ENCODE data around the gene SRP9.

SRP9 gene

DNA sequence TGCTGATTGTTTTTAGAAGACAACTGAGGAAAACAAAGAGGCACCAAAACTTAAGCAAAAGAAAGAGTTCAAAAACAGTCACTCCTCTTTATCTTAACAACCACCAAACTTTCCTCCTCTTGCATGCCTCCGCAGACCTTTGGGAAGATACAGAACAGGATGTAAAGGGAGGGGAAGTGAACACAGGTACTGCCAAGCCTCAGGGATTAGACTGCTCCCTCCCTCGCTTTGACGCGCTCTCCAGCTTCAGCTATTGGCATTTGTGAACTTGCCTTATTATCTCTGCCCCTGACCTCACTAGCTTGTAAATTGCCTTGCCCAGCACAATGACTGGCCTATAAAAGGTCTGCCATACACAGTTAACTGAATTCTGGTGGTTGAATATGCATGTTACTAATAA, 4.8 kb upstream of the SRP9 start:
- Histone ChIP-seq H3K4me2 (ENCODE audit: low read depth, low read length, poor library complexity, severe bottlenecking) (no peak overlapping the region), H3K27me3 (ENCODE audit: low read length) (no peaks in the 10 kb centered on the region), H3K79me2 (ENCODE audit: insufficient read depth, low read length) (peaks cover under 1% of the 10 kb centered on the region), H3K36me3 (ENCODE audit: low read length) (no peaks in the 10 kb centered on the region), H4K20me1 (ENCODE audit: low read depth, low read length) (no peaks in the 10 kb centered on the region), H3K9me3 (ENCODE audit: insufficient read depth, low read length) (no peaks in the 10 kb centered on the region), H3K27ac (ENCODE audit: low read depth, low read length) (no peak overlapping the region), H3F3A (ENCODE audit: insufficient read depth) (no peaks in the 10 kb centered on the region), H3K4me3 (ENCODE audit: insufficient read depth, low read length, poor library complexity, severe bottlenecking) (no peak overlapping the region), H3K9me2 (replicated peaks; ENCODE audit: insufficient read depth, low read length) (no peaks in the 10 kb centered on the region), H2AFZ (ENCODE audit: low read depth, low read length, severe bottlenecking) (no peak overlapping the region), H3K9ac (ENCODE audit: low read length) (no peak overlapping the region)
- TF ChIP-seq EZH2phosphoT487 (conservative IDR thresholded peaks at IDR 0.05; ENCODE audit: low read length): no peak
- TF ChIP-seq, protein P1, sequence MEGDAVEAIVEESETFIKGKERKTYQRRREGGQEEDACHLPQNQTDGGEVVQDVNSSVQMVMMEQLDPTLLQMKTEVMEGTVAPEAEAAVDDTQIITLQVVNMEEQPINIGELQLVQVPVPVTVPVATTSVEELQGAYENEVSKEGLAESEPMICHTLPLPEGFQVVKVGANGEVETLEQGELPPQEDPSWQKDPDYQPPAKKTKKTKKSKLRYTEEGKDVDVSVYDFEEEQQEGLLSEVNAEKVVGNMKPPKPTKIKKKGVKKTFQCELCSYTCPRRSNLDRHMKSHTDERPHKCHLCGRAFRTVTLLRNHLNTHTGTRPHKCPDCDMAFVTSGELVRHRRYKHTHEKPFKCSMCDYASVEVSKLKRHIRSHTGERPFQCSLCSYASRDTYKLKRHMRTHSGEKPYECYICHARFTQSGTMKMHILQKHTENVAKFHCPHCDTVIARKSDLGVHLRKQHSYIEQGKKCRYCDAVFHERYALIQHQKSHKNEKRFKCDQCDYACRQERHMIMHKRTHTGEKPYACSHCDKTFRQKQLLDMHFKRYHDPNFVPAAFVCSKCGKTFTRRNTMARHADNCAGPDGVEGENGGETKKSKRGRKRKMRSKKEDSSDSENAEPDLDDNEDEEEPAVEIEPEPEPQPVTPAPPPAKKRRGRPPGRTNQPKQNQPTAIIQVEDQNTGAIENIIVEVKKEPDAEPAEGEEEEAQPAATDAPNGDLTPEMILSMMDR (IDR thresholded peaks at IDR 0.05; ENCODE audit: insufficient read depth, low read length, poor library complexity, severe bottlenecking): no peak

DNA sequence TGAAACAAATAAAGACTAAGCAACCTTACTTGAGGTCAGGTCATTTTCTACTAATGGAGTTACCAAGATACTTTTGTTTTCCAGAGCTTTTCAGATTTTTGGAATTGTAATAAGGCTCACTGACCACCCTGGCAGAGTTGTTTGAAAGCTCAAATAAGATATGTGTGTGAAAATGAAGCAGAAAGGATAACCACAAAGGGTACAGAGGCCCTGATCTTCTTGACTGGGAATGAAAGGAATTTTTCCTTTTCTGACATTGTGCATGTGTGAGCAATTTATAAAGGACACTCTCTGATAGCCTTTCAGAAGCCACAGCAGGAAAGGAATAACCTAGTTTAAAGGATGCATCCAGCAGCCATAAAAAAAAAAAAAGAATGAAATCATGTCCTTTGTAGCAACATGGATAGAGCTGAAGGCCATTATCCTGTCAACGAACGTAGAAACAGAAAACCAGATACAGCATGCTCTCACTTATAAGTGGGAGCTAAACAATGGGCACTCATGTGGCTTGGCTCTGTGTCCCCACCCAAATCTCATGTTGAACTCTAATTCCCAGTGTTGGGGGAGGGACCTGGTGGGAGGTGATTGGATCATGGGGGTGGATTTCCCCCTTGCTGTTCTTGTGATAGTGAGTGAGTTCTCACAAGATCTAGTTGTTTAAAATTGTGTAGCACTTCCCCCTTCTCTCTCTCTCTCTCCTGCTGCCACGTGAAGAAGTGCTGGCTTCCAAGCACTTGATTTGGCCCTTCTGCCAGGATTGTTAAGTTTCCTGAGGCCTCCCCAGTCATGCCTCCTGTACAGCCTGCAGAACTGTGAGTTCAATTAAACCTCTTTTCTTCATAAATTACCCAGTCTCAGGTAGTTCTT, 3.1 kb upstream of the SRP9 start:
- Histone ChIP-seq H4K20me1 (ENCODE audit: low read depth, low read length) (no peaks in the 10 kb centered on the region; the same call in 1 of the 2 replicates), H3K4me3 (ENCODE audit: insufficient read depth, low read length, poor library complexity, severe bottlenecking) (no peak overlapping the region), H3K9me3 (ENCODE audit: insufficient read depth, low read length) (no peaks in the 10 kb centered on the region), H3K9me2 (replicated peaks; ENCODE audit: insufficient read depth, low read length) (no peaks in the 10 kb centered on the region), H3F3A (ENCODE audit: insufficient read depth) (no peaks in the 10 kb centered on the region), H3K79me2 (ENCODE audit: insufficient read depth, low read length) (peaks cover 17% of the 10 kb centered on the region), H3K36me3 (ENCODE audit: low read length) (peaks cover under 1% of the 10 kb centered on the region; the same call in 1 of the 2 replicates), H3K4me2 (ENCODE audit: low read depth, low read length, poor library complexity, severe bottlenecking) (no peak overlapping the region), H3K9ac (ENCODE audit: low read length) (no peak overlapping the region), H2AFZ (ENCODE audit: low read depth, low read length, severe bottlenecking) (no peak overlapping the region), H3K27me3 (ENCODE audit: low read length) (no peaks in the 10 kb centered on the region), H3K27ac (ENCODE audit: low read depth, low read length) (no peak overlapping the region)
- TF ChIP-seq EZH2phosphoT487 (conservative IDR thresholded peaks at IDR 0.05; ENCODE audit: low read length): no peak
- TF ChIP-seq, protein P1 (IDR thresholded peaks at IDR 0.05; ENCODE audit: insufficient read depth, low read length, poor library complexity, severe bottlenecking): no peak

DNA sequence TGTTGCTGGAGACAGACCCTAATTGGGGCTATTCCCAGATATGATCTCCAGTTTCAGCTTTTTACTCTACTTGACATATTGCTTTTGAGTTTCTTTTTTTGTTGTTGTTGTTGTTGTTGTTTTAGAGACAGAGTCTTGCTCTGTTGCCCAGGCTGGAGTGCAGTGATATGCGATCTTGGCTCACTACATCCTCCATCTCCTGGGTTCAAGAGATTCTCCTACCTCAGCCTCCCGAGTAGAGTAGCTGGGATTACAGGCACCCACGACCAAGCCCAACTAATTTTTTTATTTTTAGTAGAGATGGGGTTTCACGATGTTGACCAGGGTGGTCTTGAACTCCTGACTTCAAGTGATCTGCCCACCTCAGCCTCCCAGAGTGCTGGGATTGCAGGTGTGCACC, 1.3 kb upstream of the SRP9 start:
- Histone ChIP-seq H3K27me3 (ENCODE audit: low read length) (no peaks in the 10 kb centered on the region), H3K79me2 (ENCODE audit: insufficient read depth, low read length) (peaks cover 34% of the 10 kb centered on the region), H4K20me1 (ENCODE audit: low read depth, low read length) (no peaks in the 10 kb centered on the region; the same call in 1 of the 2 replicates), H3K9me3 (ENCODE audit: insufficient read depth, low read length) (no peaks in the 10 kb centered on the region), H3K4me2 (ENCODE audit: low read depth, low read length, poor library complexity, severe bottlenecking) (no peak overlapping the region), H3K9me2 (replicated peaks; ENCODE audit: insufficient read depth, low read length) (no peaks in the 10 kb centered on the region), H3K9ac (ENCODE audit: low read length) (no peak overlapping the region), H3K36me3 (ENCODE audit: low read length) (peaks cover 3% of the 10 kb centered on the region; the same call in 1 of the 2 replicates), H3K27ac (ENCODE audit: low read depth, low read length) (no peak overlapping the region), H2AFZ (ENCODE audit: low read depth, low read length, severe bottlenecking) (no peak overlapping the region), H3F3A (ENCODE audit: insufficient read depth) (no peaks in the 10 kb centered on the region), H3K4me3 (ENCODE audit: insufficient read depth, low read length, poor library complexity, severe bottlenecking) (no peak overlapping the region)
- no peak for TF ChIP-seq EZH2phosphoT487 (conservative IDR thresholded peaks at IDR 0.05; ENCODE audit: low read length)
- TF ChIP-seq, protein P1 (IDR thresholded peaks at IDR 0.05; ENCODE audit: insufficient read depth, low read length, poor library complexity, severe bottlenecking): no peak
